Measurements from ENCODE around the gene CCDC18. TPM values are rescaled to one million over a fixed set of nuclear protein-coding genes. Genes with fewer than 3 reads are reported as not detected.

CCDC18 gene
- polyA plus RNA-seq, 3 donors: 2.8 to 5.9 (median 4.4) TPM

GRCh38 chr1:93321720-93322119, 141.2 kb downstream of the CCDC18 start:
- Histone ChIP-seq H3K79me2 (ENCODE audit: insufficient read depth, low read length) (no peaks in the 10 kb centered on the region), H3K4me1 (ENCODE audit: control insufficient read depth in 1 of 2, insufficient read depth in 2 of 2, low read length in 2 of 2) (peaks cover 11 to 12% of the 10 kb centered on the region in 2 donors), H2AFZ (ENCODE audit: insufficient read depth, low read depth, low read length, poor library complexity, severe bottlenecking) (no peak overlapping the region), H3K9ac (ENCODE audit: insufficient read depth, low read length, poor library complexity, severe bottlenecking) (no peak overlapping the region), H3K4me2 (replicated peaks; ENCODE audit: extremely low read depth, low read length, poor library complexity, severe bottlenecking) (no peak overlapping the region), H3K4me3 (replicated peaks in 1 of 3; ENCODE audit: low read depth in 2 of 3, low read length in 3 of 3) (no peak overlapping the region), H3K27me3 (ENCODE audit: control insufficient read depth in 2 of 2, insufficient read depth in 2 of 2, low read length in 2 of 2) (no peaks in the 10 kb centered on the region), H3K27ac (ENCODE audit: low read depth in 1 of 2, low read length in 2 of 2) (no peak overlapping the region), H3K9me3 (replicated peaks in 1 of 2; ENCODE audit: control insufficient read depth in 1 of 2, insufficient read depth in 1 of 2, low read length in 2 of 2) (no peaks in the 10 kb centered on the region), H4K20me1 (ENCODE audit: insufficient read depth, low read length) (no peaks in the 10 kb centered on the region), H3K36me3 (replicated peaks in 1 of 2; ENCODE audit: control insufficient read depth in 1 of 2, insufficient read depth in 2 of 2, low read length in 2 of 2) (no peaks in the 10 kb centered on the region)
- intact Hi-C loops (cut with micrococcal nuclease): no loop called here
- no peak for DNase-seq
- Mint-ChIP-seq H3K36me3 (peaks cover 0 to 10% of the 10 kb centered on the region in 2 donors), H3K4me3 (no peak overlapping the region), H3K4me1 (peaks cover 12% of the 10 kb centered on the region), H3K27me3 (ENCODE audit: low read depth in 3 of 3) (peaks cover 0 to 4% (median 0%) of the 10 kb centered on the region in 3 donors), H3K9me3 (no peaks in the 10 kb centered on the region), H3K27ac (no peak overlapping the region)
- TF ChIP-seq CTCF (IDR thresholded peaks at IDR 0.05): no peak
- WGBS (ENCODE audit: insufficient coverage): no CpG with 5 or more reads among the region's 1 CpG

GRCh38 chr1:93322349-93322748, 141.8 kb downstream of the CCDC18 start:
- Mint-ChIP-seq H3K27ac (no peak overlapping the region), H3K9me3 (no peaks in the 10 kb centered on the region)

More at GRCh38 chr1:93322349-93322748, 141.8 kb downstream of the CCDC18 start:
- no peak overlapping the region for H3K4me2 ChIP-seq (replicated peaks; ENCODE audit: extremely low read depth, low read length, poor library complexity, severe bottlenecking)
- H3K4me3 ChIP-seq (replicated peaks in 1 of 3; ENCODE audit: low read depth in 2 of 3, low read length in 3 of 3): no peak overlapping the region
- H2AFZ ChIP-seq (ENCODE audit: insufficient read depth, low read depth, low read length, poor library complexity, severe bottlenecking): no peak overlapping the region
- H3K9me3 ChIP-seq (replicated peaks in 1 of 2; ENCODE audit: control insufficient read depth in 1 of 2, insufficient read depth in 1 of 2, low read length in 2 of 2): no peaks in the 10 kb centered on the region
- DNase-seq: no peak
- peaks cover 0 to 10% of the 10 kb centered on the region in 2 donors for H3K36me3 Mint-ChIP-seq
- no peaks in the 10 kb centered on the region for H3K36me3 ChIP-seq (replicated peaks in 1 of 2; ENCODE audit: control insufficient read depth in 1 of 2, insufficient read depth in 2 of 2, low read length in 2 of 2)
- H3K4me1 ChIP-seq (ENCODE audit: control insufficient read depth in 1 of 2, insufficient read depth in 2 of 2, low read length in 2 of 2): peaks cover 5% of the 10 kb centered on the region in 2 donors
- TF ChIP-seq CTCF (IDR thresholded peaks at IDR 0.05): no peak
- no peak overlapping the region for H3K9ac ChIP-seq (ENCODE audit: insufficient read depth, low read length, poor library complexity, severe bottlenecking)
- no peaks in the 10 kb centered on the region for H3K79me2 ChIP-seq (ENCODE audit: insufficient read depth, low read length)
- no peaks in the 10 kb centered on the region for H4K20me1 ChIP-seq (ENCODE audit: insufficient read depth, low read length)
- no peaks in the 10 kb centered on the region for H3K27me3 ChIP-seq (ENCODE audit: control insufficient read depth in 2 of 2, insufficient read depth in 2 of 2, low read length in 2 of 2)
- peaks cover 7% of the 10 kb centered on the region for H3K4me1 Mint-ChIP-seq
- intact Hi-C loops (cut with micrococcal nuclease): no loop called here
- peaks cover 0 to 4% (median 0%) of the 10 kb centered on the region in 3 donors for H3K27me3 Mint-ChIP-seq (ENCODE audit: low read depth in 3 of 3)
- 100% methylated on average over 2 of the region's 3 CpGs for WGBS (ENCODE audit: insufficient coverage)
- H3K27ac ChIP-seq (ENCODE audit: low read depth in 1 of 2, low read length in 2 of 2): no peak overlapping the region
- H3K4me3 Mint-ChIP-seq: no peak overlapping the region
